Vagina (tissue), 2 donors: ENCODE data around the gene TMPRSS3. TPM values are rescaled to one million over a fixed set of nuclear protein-coding genes. Genes with fewer than 3 reads are reported as not detected.

Source experiments
- DNase-seq, 2 donors: peaks; one replicate each; pipeline ENCODE4 v3.0.0-alpha.2; 2017; ENCODE audit errors: extremely low spot score in 2 of 2
- H3K27ac ChIP-seq: fragments of 200-600 bp; sonication (generic); one replicate; pipeline ENCODE4 v1.5.1; 2019
- H3K27me3 ChIP-seq: fragments of 200-600 bp; sonication (generic); one replicate; pipeline ENCODE4 v1.5.1; 2019
- H3K36me3 ChIP-seq, 2 donors: fragments of 200-600 bp; sonication (generic); one replicate each; pipeline ENCODE4 v1.5.1; 2017 to 2019
- H3K4me1 ChIP-seq: fragments of 200-600 bp; sonication (generic); one replicate; pipeline ENCODE4 v1.5.1; 2019
- H3K4me3 ChIP-seq, 2 donors: fragments of 200-600 bp; sonication (generic); 1 replicate in 1 of 2; 2 replicates in 1 of 2; pipeline ENCODE4 v1.5.1; 2016 to 2019
- H3K9me3 ChIP-seq: fragments of 200-600 bp; sonication (generic); one replicate; pipeline ENCODE4 v1.5.1; 2019
- CTCF ChIP-seq, 3 experiments: fragments of 450-650 bp in 2 of 3; fragments of 200-600 bp in 1 of 3; sonication (generic) in 1 of 3; IDR thresholded peaks; one replicate each; pipeline ENCODE4 v1.5.1; 2017 to 2019; ENCODE audit warnings: antibody characterized with exemption in 3 of 3, mild to moderate bottlenecking in 2 of 3, moderate library complexity in 2 of 3
- POLR2A ChIP-seq, 2 donors: fragments of 450-650 bp; IDR thresholded peaks; one replicate each; pipeline ENCODE4 v1.6.1; 2017; ENCODE audit warnings: antibody characterized with exemption in 2 of 2, mild to moderate bottlenecking in 2 of 2, moderate library complexity in 2 of 2
- POLR2AphosphoS5 ChIP-seq, 2 donors: sonication (generic); formaldehyde crosslinking; IDR thresholded peaks; one replicate each; pipeline ENCODE4 v1.9.0; 2017; ENCODE audit warnings: antibody characterized with exemption in 2 of 2, mild to moderate bottlenecking in 2 of 2, low read depth in 1 of 2; ENCODE audit not compliant: insufficient read depth in 1 of 2
- intact Hi-C: fragments of 100-400 bp; cut with DNase I; formaldehyde crosslinking; loops from one replicate; pipeline ENCODE4 v1.15.1; 2023
- small RNA-seq: library from RNA; depleted of rRNA; stranded (forward); fragments of <200 nt; gene quantifications from one replicate; pipeline ENCODE3, GENCODE V24; 2016
- total RNA-seq: library from RNA; depleted of rRNA; stranded (reverse); fragments of >200 nt; gene quantifications from one replicate; pipeline ENCODE4 v1.2.3, GENCODE V29; 2016

Gene TMPRSS3
- total RNA-seq, 1 donor from 2014 or later = 0.25 TPM

GRCh38 chr21:42330380-42331371 lies 65.2 kb downstream of the TMPRSS3 start:
- no peaks in the 10 kb centered on the region for H3K4me1 ChIP-seq

GRCh38 chr21:42324896-42325295 lies 71.0 kb downstream of the TMPRSS3 start:
- intact Hi-C loops = no loop called here
- Histone ChIP-seq H3K4me3 (no peak overlapping the region), H3K36me3 (no peaks in the 10 kb centered on the region), H3K4me1 (no peaks in the 10 kb centered on the region), H3K27me3 (no peaks in the 10 kb centered on the region), H3K27ac (no peak overlapping the region), H3K9me3 (no peaks in the 10 kb centered on the region)
- no peak for TF ChIP-seq POLR2A (IDR thresholded peaks at IDR 0.05)
- no peak for TF ChIP-seq CTCF (IDR thresholded peaks at IDR 0.05)
- TF ChIP-seq POLR2AphosphoS5 (IDR thresholded peaks at IDR 0.05; ENCODE audit: insufficient read depth in 1 of 2, low read depth in 1 of 2) = no peak
- no peak for DNase-seq

More at GRCh38 chr21:42330380-42331371, 65.2 kb downstream of the TMPRSS3 start:
- intact Hi-C loops = no loop called here
- Histone ChIP-seq H3K4me3 (no peak overlapping the region), H3K27ac (no peak overlapping the region), H3K9me3 (no peaks in the 10 kb centered on the region), H3K27me3 (no peaks in the 10 kb centered on the region), H3K36me3 (no peaks in the 10 kb centered on the region)
- DNase-seq = no peak
- TF ChIP-seq POLR2A (IDR thresholded peaks at IDR 0.05) (no peak), CTCF (IDR thresholded peaks at IDR 0.05) (no peak), POLR2AphosphoS5 (IDR thresholded peaks at IDR 0.05; ENCODE audit: insufficient read depth in 1 of 2, low read depth in 1 of 2) (no peak)

Small RNA genes lying within 50 kb of the gene (small RNA-seq; reads per million reads assigned to genes)
- not detected for gene RNU6-1149P

Other genes with a start within 250 kb of the TMPRSS3 start
- gene ABCG1, start 176.9 kb downstream of the TMPRSS3 start, total RNA-seq = 18.7 TPM
- 31.9 TPM for gene TFF3, start 80.6 kb downstream of the TMPRSS3 start, total RNA-seq
- gene TFF2, start 45.1 kb downstream of the TMPRSS3 start, total RNA-seq = not detected
- gene TFF1, start 29.5 kb downstream of the TMPRSS3 start, total RNA-seq = not detected
- 6.4 TPM for gene UBASH3A, start 7.8 kb upstream of the TMPRSS3 start, total RNA-seq
- not detected for gene RSPH1, start 100.2 kb upstream of the TMPRSS3 start, total RNA-seq
- 11.8 TPM for gene SLC37A1, start 117.8 kb upstream of the TMPRSS3 start, total RNA-seq